ELR (cell line): ENCODE measurements around the gene SERPINE2.

ENCODE experiments used
- DNase-seq: peaks from one replicate; pipeline ENCODE4 v3.0.0-alpha.2; 2015; ENCODE audit warnings: low read depth

The SERPINE2 gene

DNA sequence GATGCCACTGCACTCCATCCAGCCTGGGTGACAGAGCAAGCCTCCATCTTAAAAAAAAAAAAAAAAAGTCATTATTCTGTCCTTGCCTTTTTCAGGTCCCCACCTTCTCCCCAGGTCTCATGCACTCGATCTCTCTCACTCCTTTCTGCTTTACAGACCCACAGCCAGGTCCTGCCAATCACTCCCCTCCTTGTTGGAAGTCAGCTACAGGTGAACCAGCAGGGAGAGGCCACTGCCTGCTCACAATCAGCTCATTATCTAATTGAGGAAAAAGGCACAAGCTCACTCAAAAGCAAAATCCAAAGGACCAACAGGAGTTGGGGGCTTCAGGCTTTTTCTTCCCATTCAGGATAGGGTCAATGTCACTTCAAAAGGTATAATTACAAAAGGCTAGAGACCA, 96.0 kb downstream of the SERPINE2 start:
- DNase-seq: no peak

DNA sequence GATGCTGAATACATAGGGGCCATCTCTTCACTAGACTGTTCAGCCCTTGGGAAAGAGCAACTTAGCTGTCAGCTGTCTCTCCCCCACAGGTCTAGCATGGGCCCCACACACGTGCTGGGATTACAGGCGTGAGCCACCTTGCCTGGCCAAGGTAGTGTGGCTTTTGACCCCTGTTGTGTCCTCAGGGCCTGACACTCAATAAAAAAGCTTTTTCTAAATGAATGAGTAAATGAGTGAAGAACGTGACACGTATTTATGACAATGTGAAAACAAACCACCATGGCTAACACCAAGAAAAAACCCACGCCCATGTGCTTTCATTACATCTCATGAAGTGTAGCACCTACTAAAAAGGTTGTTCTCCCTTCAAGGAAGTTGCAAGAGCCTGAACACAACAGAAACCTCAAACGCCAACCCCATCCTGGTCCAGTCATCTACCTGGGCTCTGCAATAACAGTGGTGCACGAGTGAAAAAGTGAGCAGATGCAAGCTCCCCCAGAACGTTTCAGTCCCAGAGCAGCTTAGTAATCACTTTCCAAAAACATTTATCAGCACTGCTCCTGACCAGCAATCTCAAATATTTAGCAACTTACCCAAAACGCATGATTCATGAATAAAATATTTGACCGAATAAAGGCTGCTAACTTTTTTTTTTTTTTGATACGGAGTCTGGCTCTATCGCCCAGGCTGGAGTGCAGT, 97.4 kb downstream of the SERPINE2 start:
- DNase-seq: peak; percentile 93

DNA sequence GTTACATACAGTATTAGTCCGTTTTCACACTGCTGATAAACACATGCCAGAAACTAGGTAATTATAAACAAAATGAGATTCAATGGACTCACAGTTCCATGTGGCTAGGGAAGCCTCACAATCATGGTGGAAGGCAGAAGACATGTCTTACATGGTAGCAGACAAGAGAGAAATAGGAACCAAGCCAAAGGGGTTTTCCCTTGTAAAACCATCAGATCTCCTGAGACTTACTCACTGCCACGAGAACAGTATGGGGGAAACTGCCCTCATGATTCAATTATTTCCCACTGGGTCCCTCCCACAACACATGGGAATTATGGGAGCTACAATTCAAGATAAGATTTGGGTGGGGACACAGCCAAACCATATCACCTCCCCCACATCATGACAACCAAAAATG, 99.6 kb downstream of the SERPINE2 start:
- DNase-seq: peak; percentile 39

- no peak for DNase-seq
These were observed 101.6 kb downstream of the SERPINE2 start for GRCh38 chr2:223937535-223937934.

DNA sequence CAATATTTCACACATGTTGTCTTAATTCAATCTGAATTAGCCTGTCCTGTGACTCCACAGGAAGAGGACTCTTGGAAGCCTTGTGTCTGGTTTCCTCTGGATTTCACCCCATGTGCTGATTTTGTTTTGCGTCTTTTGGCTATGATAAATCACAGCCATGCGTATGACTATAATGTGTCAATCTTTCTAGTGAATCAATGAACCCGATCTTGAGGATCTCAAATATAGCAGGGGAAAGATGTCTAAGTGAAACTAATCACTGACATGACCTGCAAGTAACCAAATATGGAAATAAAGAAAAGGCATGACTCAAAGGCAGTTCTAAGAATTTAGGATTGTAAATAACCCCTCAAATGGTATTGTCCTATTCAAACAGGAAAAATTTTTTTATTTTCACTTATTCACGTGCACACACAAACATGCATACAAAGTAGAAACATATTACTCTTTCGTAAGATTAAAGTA, 102.2 kb downstream of the SERPINE2 start:
- DNase-seq: no peak

DNA sequence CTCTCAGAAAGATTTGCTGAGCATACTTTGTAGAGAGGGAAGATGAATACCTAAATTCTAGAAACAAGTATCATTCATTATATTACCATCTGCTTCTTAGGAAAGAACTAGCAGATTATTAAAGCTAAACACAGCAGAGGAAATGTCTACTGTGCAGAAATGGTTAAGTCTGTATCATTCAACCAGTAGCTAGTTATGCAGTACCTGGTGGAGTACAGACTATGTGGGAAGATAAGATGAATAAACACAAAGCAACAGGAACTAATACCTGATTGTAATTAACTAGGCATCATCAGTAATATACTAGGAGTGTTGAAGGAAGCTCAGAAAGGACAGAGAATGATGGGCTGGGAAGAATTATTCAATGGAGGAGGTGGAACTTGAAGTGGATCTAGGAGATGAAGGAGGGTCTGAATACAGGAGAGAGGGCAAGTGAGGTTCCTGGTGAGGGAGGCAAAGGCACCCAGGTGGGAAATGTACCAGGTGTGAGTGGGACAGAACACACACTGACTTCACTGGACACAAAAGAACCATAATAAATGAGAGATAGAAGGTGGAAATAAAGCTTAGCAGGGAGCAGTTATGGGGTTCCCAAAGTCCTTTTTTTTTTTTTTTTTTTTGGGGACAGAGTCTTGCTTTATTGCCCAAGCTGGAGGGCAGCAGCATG, 103.5 kb downstream of the SERPINE2 start:
- DNase-seq: no peak

DNA sequence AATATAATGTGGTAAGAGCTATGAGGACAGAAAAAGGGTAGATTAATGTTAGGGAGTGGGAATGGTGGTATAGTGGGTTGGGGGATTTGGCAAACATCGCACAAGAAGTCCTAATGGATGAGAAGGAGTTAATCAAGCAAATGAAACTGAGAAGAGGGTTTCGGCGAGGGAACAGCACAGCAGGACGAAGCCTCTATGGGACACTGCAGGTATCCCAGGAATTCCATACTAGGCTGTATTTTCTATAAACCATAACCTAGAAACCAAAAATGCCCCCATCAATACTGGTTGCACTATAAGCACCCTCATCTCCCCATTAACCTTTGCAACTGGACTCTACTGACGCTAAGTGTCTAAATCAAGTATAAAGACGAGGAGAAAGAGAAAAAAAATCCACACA, 104.2 kb downstream of the SERPINE2 start:
- no peak for DNase-seq

- DNase-seq: no peak
These were observed 106.0 kb downstream of the SERPINE2 start for GRCh38 chr2:223932816-223933800.

GRCh38 chr2:223930103-223930976, 108.7 kb downstream of the SERPINE2 start:
- no peak for DNase-seq

- DNase-seq: no peak
These were observed 109.4 kb downstream of the SERPINE2 start for GRCh38 chr2:223929571-223930102.

GRCh38 chr2:223928113-223929006, 110.7 kb downstream of the SERPINE2 start:
- no peak for DNase-seq

DNA sequence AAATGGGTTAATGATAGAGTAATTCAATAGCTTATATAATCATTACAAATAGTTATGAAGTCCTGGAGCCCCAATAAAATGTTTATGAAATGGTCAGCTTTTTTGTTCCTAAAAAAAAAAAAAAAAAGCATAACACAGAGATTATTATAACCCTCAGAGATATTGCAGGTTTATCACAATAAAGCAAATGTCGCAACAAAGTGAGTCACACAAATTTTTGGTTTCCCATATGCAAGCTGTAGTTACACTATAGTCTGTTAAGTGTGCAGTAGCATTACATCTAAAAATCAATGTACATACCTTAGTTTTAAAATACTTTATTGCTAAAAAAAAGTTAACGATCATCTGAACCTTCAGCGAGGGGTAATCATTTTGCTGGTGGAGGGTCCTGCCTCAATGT, 114.0 kb downstream of the SERPINE2 start:
- DNase-seq: peak; percentile 46
